ENCODE measurements around the gene DNAH6. TPM values are rescaled to one million over a fixed set of nuclear protein-coding genes. Genes with fewer than 3 reads are reported as not detected.

Gene DNAH6
- total and polyA plus RNA-seq, 2 of the 8 experiments (the other 6 are each of a cell fraction or from before 2014, with no cell fraction given), result 0.06 to 0.43 TPM

- Histone ChIP-seq H3K23ac (ENCODE audit: insufficient read length) (no peak overlapping the region), H4K91ac (replicated peaks; ENCODE audit: insufficient read length, low read length) (no peak overlapping the region), H3K23me2 (ENCODE audit: low read depth, low read length) (no peaks in the 10 kb centered on the region), H2BK120ac (replicated peaks; ENCODE audit: low read depth, low read length) (no peak overlapping the region), H3K27me3 (replicated peaks in 1 of 4; ENCODE audit: control insufficient read depth in 3 of 4, extremely low read depth in 1 of 4, insufficient read depth in 3 of 4, low read length in 3 of 4) (no peaks in the 10 kb centered on the region), H3K9me3 (ENCODE audit: insufficient read depth in 2 of 2, low read depth in 1 of 2, low read length in 1 of 2) (no peaks in the 10 kb centered on the region), H3K14ac (ENCODE audit: insufficient read length) (no peak overlapping the region), H3K79me1 (ENCODE audit: low read depth, low read length) (no peaks in the 10 kb centered on the region), H3K56ac (replicated peaks; ENCODE audit: insufficient read length, low read depth, low read length) (no peak overlapping the region), H4K20me1 (replicated peaks in 1 of 2; ENCODE audit: control insufficient read depth in 1 of 2, insufficient read depth in 2 of 2, low read length in 2 of 2) (no peaks in the 10 kb centered on the region), H2BK15ac (ENCODE audit: low read length) (no peak overlapping the region), H4K5ac (ENCODE audit: insufficient read length, low read depth, low read length) (no peak overlapping the region), H3K36me3 (ENCODE audit: control insufficient read depth in 2 of 4, insufficient read depth in 4 of 4, low read length in 3 of 4) (no peaks in the 10 kb centered on the region), H3K4me1 (replicated peaks in 1 of 4; ENCODE audit: control insufficient read depth in 3 of 4, insufficient read depth in 4 of 4, low read length in 3 of 4) (no peaks in the 10 kb centered on the region; a peak in 1 of 7 replicates), H3K4me2 (ENCODE audit: insufficient read depth in 1 of 2, low read depth in 2 of 2, low read length in 2 of 2) (no peak overlapping the region), H3K4ac (replicated peaks; ENCODE audit: insufficient read length, low read depth, low read length) (no peak overlapping the region), H2BK12ac (ENCODE audit: low read depth, low read length) (no peak overlapping the region), H4K8ac (ENCODE audit: extremely low read depth, insufficient read depth, low read length) (no peak overlapping the region), H2BK5ac (ENCODE audit: low read depth, low read length) (no peak overlapping the region), H3K18ac (ENCODE audit: extremely low read depth, low read length) (no peak overlapping the region), H2BK20ac (ENCODE audit: low read length) (no peak overlapping the region), H2AFZ (ENCODE audit: low read length) (no peak overlapping the region), H3K9ac (replicated peaks in 1 of 4; ENCODE audit: extremely low read depth in 1 of 4, low read depth in 3 of 4, low read length in 3 of 4) (no peak overlapping the region), H2AK5ac (ENCODE audit: low read depth, low read length) (no peak overlapping the region; the same call in 1 of the 2 replicates), H3K79me2 (ENCODE audit: control insufficient read depth in 1 of 2, insufficient read depth in 2 of 2, low read length in 2 of 2) (no peaks in the 10 kb centered on the region), H3K27ac (ENCODE audit: low read depth, low read length) (no peak overlapping the region), H3K4me3 (ENCODE audit: extremely low read depth in 1 of 4, insufficient read depth in 2 of 4, low read depth in 3 of 4, low read length in 4 of 4) (no peak overlapping the region)
- ChIA-PET POLR2A (ENCODE audit: partially characterized antibody) (no interaction called here), CTCF (ENCODE audit: partially characterized antibody) (interaction anchor here (1.1 to 2.7 kb wide), 3 partner anchors 8 to 20 kb away, joined by 3 to 12 read pairs (median 4); no protein-coding TSS in a partner anchor)
- FAIRE-seq (no peak), DNase-seq (ENCODE audit: low read depth in 1 of 2, low spot score in 2 of 2) (no peak)
- TF ChIP-seq TEAD4 (IDR thresholded peaks at IDR 0.05; ENCODE audit: low read depth, low read length) (no peak), NANOG (IDR thresholded peaks at IDR 0.05; ENCODE audit: insufficient read depth, low read depth, low read length, poor library complexity, severe bottlenecking) (no peak), RNF2 (IDR thresholded peaks at IDR 0.05; ENCODE audit: borderline replicate concordance, low read depth, low read length, missing control alignments, poor library complexity, severe bottlenecking) (no peak), GTF2F1 (IDR thresholded peaks at IDR 0.05; ENCODE audit: borderline replicate concordance, low read depth, low read length) (no peak), BACH1 (IDR thresholded peaks at IDR 0.05; ENCODE audit: low read length) (no peak)
Observed at GRCh38 chr2:84749442-84749841, 233.1 kb downstream of the DNAH6 start.
